H9 (cell line): ENCODE results near the gene C20orf204. TPM values are rescaled to one million over a fixed set of nuclear protein-coding genes. Genes with fewer than 3 reads are reported as not detected.

Experiments
- DNase-seq: peaks from one replicate; pipeline ENCODE4 v3.0.0-alpha.2; 2017
- H2AFZ ChIP-seq: one replicate; pipeline ENCODE4 v1.6.1; 2013; ENCODE audit warnings: mild to moderate bottlenecking, low read length, control low read depth, moderate library complexity
- H2AK5ac ChIP-seq: 2 replicates; pipeline ENCODE4 v1.6.1; 2013; ENCODE audit warnings: low read length, control low read depth, mixed read lengths; ENCODE audit not compliant: insufficient read length
- H2BK120ac ChIP-seq: one replicate; pipeline ENCODE4 v1.6.1; 2013; ENCODE audit warnings: low read depth, mild to moderate bottlenecking, low read length, control low read depth, inconsistent platforms; ENCODE audit not compliant: poor library complexity, severe bottlenecking
- H2BK12ac ChIP-seq: 2 replicates; pipeline ENCODE4 v1.6.1; 2013; ENCODE audit warnings: low read length, control low read depth, mixed read lengths, low read depth; ENCODE audit not compliant: insufficient read length
- H2BK15ac ChIP-seq: 2 replicates; pipeline ENCODE4 v1.6.1; 2013; ENCODE audit warnings: low read depth, low read length, control low read depth
- H2BK20ac ChIP-seq: one replicate; pipeline ENCODE4 v1.6.1; 2013; ENCODE audit warnings: low read depth, mild to moderate bottlenecking, low read length, control low read depth, inconsistent platforms; ENCODE audit not compliant: poor library complexity, severe bottlenecking
- H2BK5ac ChIP-seq: 2 replicates; pipeline ENCODE4 v1.6.1; 2013; ENCODE audit warnings: low read length, control low read depth, mixed read lengths; ENCODE audit not compliant: insufficient read length
- H3K14ac ChIP-seq: 2 replicates; pipeline ENCODE4 v1.6.1; 2013; ENCODE audit warnings: low read length, control low read depth; ENCODE audit not compliant: insufficient read depth
- H3K18ac ChIP-seq: 2 replicates; pipeline ENCODE4 v1.6.1; 2013; ENCODE audit warnings: low read depth, mild to moderate bottlenecking, mixed read lengths, low read length, control low read depth; ENCODE audit not compliant: insufficient read length
- H3K23ac ChIP-seq: 2 replicates; pipeline ENCODE4 v1.6.1; 2013; ENCODE audit warnings: low read length, control low read depth, mixed read lengths, low read depth; ENCODE audit not compliant: insufficient read length
- H3K23me2 ChIP-seq: 2 replicates; pipeline ENCODE4 v1.6.1; 2013; ENCODE audit warnings: low read depth, mild to moderate bottlenecking, mixed read lengths, low read length, control low read depth; ENCODE audit not compliant: insufficient read length, poor library complexity, severe bottlenecking
- H3K27ac ChIP-seq: 2 replicates; pipeline ENCODE4 v1.5.1; 2013; ENCODE audit warnings: low read length, control low read depth, mixed read lengths, low read depth; ENCODE audit not compliant: insufficient read length
- H3K27me3 ChIP-seq: 2 replicates; pipeline ENCODE4 v1.6.1; 2013; ENCODE audit warnings: low read length, control low read depth, inconsistent platforms; ENCODE audit not compliant: insufficient read depth
- H3K4ac ChIP-seq: 2 replicates; pipeline ENCODE4 v1.6.1; 2013; ENCODE audit warnings: low read depth, mild to moderate bottlenecking, control low read depth, inconsistent platforms, low read length, moderate library complexity
- H3K4me1 ChIP-seq: 2 replicates; pipeline ENCODE4 v1.6.1; 2013; ENCODE audit warnings: low read length, control low read depth, inconsistent platforms; ENCODE audit not compliant: insufficient read depth
- H3K4me2 ChIP-seq: 2 replicates; pipeline ENCODE4 v1.6.1; 2013; ENCODE audit warnings: low read length, control low read depth, mixed read lengths; ENCODE audit not compliant: insufficient read length, insufficient read depth
- H3K56ac ChIP-seq: 2 replicates; pipeline ENCODE4 v1.6.1; 2013; ENCODE audit warnings: low read depth, mild to moderate bottlenecking, mixed read lengths, low read length, control low read depth; ENCODE audit not compliant: insufficient read length
- H3K79me1 ChIP-seq: 2 replicates; pipeline ENCODE4 v1.6.1; 2013; ENCODE audit warnings: low read depth, mild to moderate bottlenecking, moderate library complexity, low read length, control low read depth, inconsistent platforms; ENCODE audit not compliant: insufficient read depth, poor library complexity, severe bottlenecking
- H3K79me2 ChIP-seq: 2 replicates; pipeline ENCODE4 v1.6.1; 2013; ENCODE audit warnings: low read length, control low read depth, inconsistent platforms; ENCODE audit not compliant: insufficient read depth
- H3K9ac ChIP-seq: 2 replicates; pipeline ENCODE4 v1.6.1; 2013; ENCODE audit warnings: low read length, control low read depth, mixed read lengths; ENCODE audit not compliant: insufficient read length; ENCODE audit errors: extremely low read depth
- H3K9me3 ChIP-seq: one replicate; pipeline ENCODE4 v1.6.1; 2013; ENCODE audit warnings: low read depth, low read length, inconsistent platforms; ENCODE audit not compliant: control insufficient read depth
- H3T11ph ChIP-seq: one replicate; pipeline ENCODE4 v1.6.1; 2013; ENCODE audit warnings: mild to moderate bottlenecking, low read length, control low read depth, inconsistent platforms
- H4K20me1 ChIP-seq: one replicate; pipeline ENCODE4 v1.6.1; 2013; ENCODE audit not compliant: control insufficient read depth, insufficient read length, insufficient read depth
- H4K5ac ChIP-seq: 2 replicates; pipeline ENCODE4 v1.6.1; 2013; ENCODE audit warnings: low read depth, mild to moderate bottlenecking, mixed read lengths, low read length, control low read depth; ENCODE audit not compliant: insufficient read length
- H4K8ac ChIP-seq: replicated peaks from 2 replicates; pipeline ENCODE4 v1.6.1; 2013; ENCODE audit warnings: low read length, control low read depth, mixed read lengths, low read depth; ENCODE audit not compliant: insufficient read length
- H4K91ac ChIP-seq: 2 replicates; pipeline ENCODE4 v1.6.1; 2013; ENCODE audit warnings: low read depth, mild to moderate bottlenecking, moderate library complexity, mixed read lengths, low read length, control low read depth; ENCODE audit not compliant: insufficient read length
- H3K27ac Mint-ChIP-seq, 3 experiments: 2 replicates in 2 of 3; 3 replicates in 1 of 3; pipeline ENCODE4 v1.8.0; 2020 to 2021; ENCODE audit warnings: mixed read lengths in 3 of 3, mild to moderate bottlenecking in 1 of 3, moderate library complexity in 1 of 3
- H3K27me3 Mint-ChIP-seq: 2 replicates; pipeline ENCODE4 v1.8.0; 2021; ENCODE audit warnings: low read depth, mild to moderate bottlenecking, moderate library complexity, mixed read lengths
- H3K36me3 Mint-ChIP-seq, 3 experiments: 2 replicates in 2 of 3; 3 replicates in 1 of 3; pipeline ENCODE4 v1.8.0; 2020 to 2021; ENCODE audit warnings: low read depth in 3 of 3, mixed read lengths in 3 of 3; ENCODE audit not compliant: insufficient read depth in 1 of 3
- H3K4me1 Mint-ChIP-seq, 2 experiments: 2 replicates each; pipeline ENCODE4 v1.8.0; 2020; ENCODE audit warnings: mixed read lengths in 2 of 2
- H3K4me3 Mint-ChIP-seq, 2 experiments: 2 replicates in 1 of 2; 3 replicates in 1 of 2; pipeline ENCODE4 v1.8.0; 2020 to 2021; ENCODE audit warnings: mild to moderate bottlenecking in 2 of 2, mixed read lengths in 2 of 2, moderate library complexity in 1 of 2
- H3K9me3 Mint-ChIP-seq, 2 experiments: 2 replicates in 1 of 2; 3 replicates in 1 of 2; pipeline ENCODE4 v1.8.0; 2020; ENCODE audit warnings: mild to moderate bottlenecking in 2 of 2, mixed read lengths in 2 of 2, moderate library complexity in 1 of 2
- WGBS: extraction: QIAGEN DNeasy Blood & Tissue Kit; methylation state at CpG from one replicate; pipeline ENCODE4 v1.1.7; 2013; ENCODE audit warnings: missing lambda C conversion rate, low lambda C conversion rate, mixed read lengths; ENCODE audit not compliant: insufficient read length; ENCODE audit errors: extremely low coverage; 5-methylcytosine and 5-hydroxymethylcytosine counted together
- total RNA-seq: library from RNA; stranded (reverse); gene quantifications from 2 replicates; pipeline ENCODE4 v1.2.1, GENCODE V29; 2021
- TF ChIP-seq, protein P1 (sequence below): fragments of 200-600 bp; sonication (generic); conservative IDR thresholded peaks from 3 replicates; pipeline ENCODE4 v1.8.0; 2021; ENCODE audit warnings: antibody characterized with exemption, mild to moderate bottlenecking

C20orf204 gene
- total RNA-seq, 1 experiment from 2014 or later: 2.2 TPM

DNA sequence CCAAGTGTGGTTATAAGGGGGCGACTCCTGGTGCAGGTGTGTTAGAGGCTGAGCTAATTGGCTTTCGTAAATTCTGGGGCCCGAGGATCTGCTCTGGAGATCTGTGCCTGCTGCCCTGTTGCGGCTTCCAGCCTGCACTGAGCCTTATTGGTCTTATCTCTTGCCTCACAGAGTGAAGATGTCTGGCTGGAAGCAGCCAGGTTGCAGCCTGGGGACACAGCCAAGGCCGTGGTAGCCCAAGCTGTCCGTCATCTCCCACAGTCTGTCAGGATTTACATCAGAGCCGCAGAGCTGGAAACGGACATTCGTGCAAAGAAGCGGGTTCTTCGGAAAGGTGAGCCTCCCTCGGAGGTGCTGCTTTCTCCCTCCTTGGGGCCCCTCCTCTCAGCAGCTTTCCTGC lies 35.1 kb upstream of the C20orf204 start:
- Mint-ChIP-seq H3K4me1 (peaks cover 6 to 7% of the 10 kb centered on the region in 2 experiments; a peak in 2 of 4 replicates), H3K27ac (no peak overlapping the region; a peak in 1 of 7 replicates)
- no peaks in the 10 kb centered on the region for H3K79me1 ChIP-seq

More for the DNA sequence above, 35.1 kb upstream of the C20orf204 start:
- H2BK120ac ChIP-seq: no peak overlapping the region
- no peak overlapping the region for H4K91ac ChIP-seq
- Mint-ChIP-seq H3K4me3 (no peak overlapping the region), H3K27me3 (no peaks in the 10 kb centered on the region), H3K9me3 (no peaks in the 10 kb centered on the region), H3K36me3 (peaks cover 31 to 86% (median 78%) of the 10 kb centered on the region in 3 experiments; a peak in 6 of 7 replicates)
- no peaks in the 10 kb centered on the region for H3K9me3 ChIP-seq
- H2AFZ ChIP-seq: no peak overlapping the region
- DNase-seq: no peak
- no peak overlapping the region for H3K18ac ChIP-seq
- H4K5ac ChIP-seq: no peak overlapping the region
- no peak overlapping the region for H3K4me2 ChIP-seq
- no peak overlapping the region for H2BK20ac ChIP-seq
- no peak overlapping the region for H3K27ac ChIP-seq
- H2BK5ac ChIP-seq: no peak overlapping the region
- TF ChIP-seq, protein P1, sequence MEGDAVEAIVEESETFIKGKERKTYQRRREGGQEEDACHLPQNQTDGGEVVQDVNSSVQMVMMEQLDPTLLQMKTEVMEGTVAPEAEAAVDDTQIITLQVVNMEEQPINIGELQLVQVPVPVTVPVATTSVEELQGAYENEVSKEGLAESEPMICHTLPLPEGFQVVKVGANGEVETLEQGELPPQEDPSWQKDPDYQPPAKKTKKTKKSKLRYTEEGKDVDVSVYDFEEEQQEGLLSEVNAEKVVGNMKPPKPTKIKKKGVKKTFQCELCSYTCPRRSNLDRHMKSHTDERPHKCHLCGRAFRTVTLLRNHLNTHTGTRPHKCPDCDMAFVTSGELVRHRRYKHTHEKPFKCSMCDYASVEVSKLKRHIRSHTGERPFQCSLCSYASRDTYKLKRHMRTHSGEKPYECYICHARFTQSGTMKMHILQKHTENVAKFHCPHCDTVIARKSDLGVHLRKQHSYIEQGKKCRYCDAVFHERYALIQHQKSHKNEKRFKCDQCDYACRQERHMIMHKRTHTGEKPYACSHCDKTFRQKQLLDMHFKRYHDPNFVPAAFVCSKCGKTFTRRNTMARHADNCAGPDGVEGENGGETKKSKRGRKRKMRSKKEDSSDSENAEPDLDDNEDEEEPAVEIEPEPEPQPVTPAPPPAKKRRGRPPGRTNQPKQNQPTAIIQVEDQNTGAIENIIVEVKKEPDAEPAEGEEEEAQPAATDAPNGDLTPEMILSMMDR: no peak
- H3K14ac ChIP-seq: no peak overlapping the region
- no peak overlapping the region for H3K56ac ChIP-seq
- no peak overlapping the region for H3K9ac ChIP-seq
- H4K20me1 ChIP-seq: no peaks in the 10 kb centered on the region
- no peaks in the 10 kb centered on the region for H3K27me3 ChIP-seq
- no peak overlapping the region for H2BK12ac ChIP-seq
- H2BK15ac ChIP-seq: no peak overlapping the region
- H3K79me2 ChIP-seq: no peaks in the 10 kb centered on the region
- no peak overlapping the region for H4K8ac ChIP-seq
- H3K23ac ChIP-seq: no peak overlapping the region
- H3T11ph ChIP-seq: no peak overlapping the region
- no peak overlapping the region for H3K4ac ChIP-seq
- WGBS: no CpG with 5 or more reads among the region's 12 CpGs
- no peaks in the 10 kb centered on the region for H3K4me1 ChIP-seq
- H2AK5ac ChIP-seq: no peak overlapping the region
- H3K23me2 ChIP-seq: no peaks in the 10 kb centered on the region
